GM21528 (cell line): ENCODE measurements around the gene NOTCH3.

Source experiments
- ATAC-seq: cut with Tn5 transposase; IDR thresholded peaks from one replicate; pipeline ENCODE4 v1.9.1; 2021; ENCODE audit warnings: mild to moderate bottlenecking, moderate library complexity; ENCODE audit not compliant: unreplicated experiment, low FRiP score

NOTCH3 gene

DNA sequence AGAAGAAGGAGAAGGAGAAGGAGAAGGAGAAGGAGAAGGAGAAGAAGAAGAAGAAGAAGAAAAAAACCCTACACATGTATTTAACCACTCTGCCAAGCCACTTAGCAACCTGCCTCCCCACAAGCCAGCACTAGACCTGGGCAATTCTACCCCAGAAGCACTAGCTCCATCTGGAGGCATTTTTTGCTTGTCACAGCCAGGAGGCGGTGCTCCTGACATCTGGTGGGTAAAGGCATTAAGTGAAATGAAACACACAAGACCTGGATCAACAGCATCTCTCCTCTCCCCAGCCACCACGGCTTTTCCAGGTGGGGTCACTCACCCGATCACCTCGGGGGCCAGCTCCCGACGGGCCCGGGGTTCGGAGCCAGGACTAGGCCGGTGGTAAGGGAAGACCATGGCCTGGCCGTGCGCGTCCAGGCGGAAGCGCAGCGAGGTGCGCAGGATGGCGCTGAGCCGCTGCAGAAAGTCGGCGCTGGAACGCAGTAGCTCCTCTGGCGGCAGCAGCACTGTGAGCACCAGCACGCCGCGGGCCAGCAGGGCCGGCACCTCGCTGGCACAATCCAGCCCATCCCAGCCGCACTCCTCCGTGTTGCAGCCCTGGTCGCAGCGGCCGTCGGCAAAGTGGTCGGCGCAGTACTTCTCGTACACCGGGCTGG, 26.9 kb downstream of the NOTCH3 start:
- no peak for ATAC-seq

GRCh38 chr19:15170345-15170744, 30.4 kb downstream of the NOTCH3 start:
- no peak for ATAC-seq

GRCh38 chr19:15169541-15170285, 31.1 kb downstream of the NOTCH3 start:
- no peak for ATAC-seq

DNA sequence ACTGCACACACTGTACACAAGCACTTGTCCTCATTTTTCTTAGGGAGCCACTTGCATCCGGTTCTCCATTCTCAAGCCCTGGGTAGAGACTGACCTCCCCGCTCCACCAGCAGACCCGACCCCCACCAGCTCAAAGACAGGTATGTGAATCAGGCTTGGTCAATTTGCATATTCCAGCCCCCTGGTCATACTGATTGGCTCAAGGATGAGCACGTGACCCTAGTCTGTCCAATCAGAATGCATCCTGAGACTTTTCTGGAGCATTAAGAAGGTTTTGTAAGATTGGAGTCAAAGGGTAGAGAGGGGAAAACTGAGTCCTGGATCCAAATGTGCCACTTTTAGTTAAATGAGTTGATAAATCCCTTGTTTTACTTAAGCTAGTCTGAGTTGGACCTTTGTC, 34.1 kb downstream of the NOTCH3 start:
- ATAC-seq = no peak

GRCh38 chr19:15161028-15161984, 39.5 kb downstream of the NOTCH3 start:
- ATAC-seq = no peak

DNA sequence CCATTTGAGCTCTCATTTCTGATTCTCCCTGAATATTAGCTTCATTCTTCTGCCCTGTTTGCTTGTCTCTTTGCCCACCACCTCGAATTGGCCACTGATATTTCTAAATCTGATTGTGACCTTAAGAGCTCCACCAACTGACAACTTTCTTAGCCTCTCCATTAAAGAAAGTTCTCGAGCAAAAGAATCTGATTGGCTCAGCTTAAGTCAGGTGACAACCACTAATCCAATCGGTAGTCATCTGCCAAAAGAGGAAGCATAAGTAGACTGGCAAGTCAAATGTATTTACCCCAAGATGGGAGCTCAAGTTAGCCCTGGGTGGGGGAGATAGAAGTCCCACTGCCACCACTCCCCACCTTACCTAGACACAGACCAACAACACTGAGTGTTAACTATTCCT, 41.5 kb downstream of the NOTCH3 start:
- no peak for ATAC-seq

DNA sequence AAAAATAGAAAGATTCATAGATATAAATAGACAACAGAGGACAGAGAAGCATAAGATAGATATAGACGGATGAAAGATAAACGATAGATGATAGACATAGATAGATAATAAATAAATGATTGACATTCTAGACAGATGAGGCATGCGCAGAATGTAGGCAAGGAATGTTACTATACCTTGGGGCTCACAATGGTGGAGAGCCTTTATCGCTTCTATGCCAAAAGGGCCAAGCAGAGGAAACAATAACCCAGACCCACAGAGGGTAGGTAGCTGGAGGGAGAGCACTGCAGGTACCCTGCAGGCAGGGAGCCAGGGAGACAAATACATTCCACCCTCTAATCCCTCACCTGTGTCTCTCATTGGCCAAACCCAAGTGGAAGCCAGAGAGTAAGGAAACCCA, 44.4 kb downstream of the NOTCH3 start:
- ATAC-seq = no peak

GRCh38 chr19:15155296-15155695, 45.5 kb downstream of the NOTCH3 start:
- no peak for ATAC-seq

DNA sequence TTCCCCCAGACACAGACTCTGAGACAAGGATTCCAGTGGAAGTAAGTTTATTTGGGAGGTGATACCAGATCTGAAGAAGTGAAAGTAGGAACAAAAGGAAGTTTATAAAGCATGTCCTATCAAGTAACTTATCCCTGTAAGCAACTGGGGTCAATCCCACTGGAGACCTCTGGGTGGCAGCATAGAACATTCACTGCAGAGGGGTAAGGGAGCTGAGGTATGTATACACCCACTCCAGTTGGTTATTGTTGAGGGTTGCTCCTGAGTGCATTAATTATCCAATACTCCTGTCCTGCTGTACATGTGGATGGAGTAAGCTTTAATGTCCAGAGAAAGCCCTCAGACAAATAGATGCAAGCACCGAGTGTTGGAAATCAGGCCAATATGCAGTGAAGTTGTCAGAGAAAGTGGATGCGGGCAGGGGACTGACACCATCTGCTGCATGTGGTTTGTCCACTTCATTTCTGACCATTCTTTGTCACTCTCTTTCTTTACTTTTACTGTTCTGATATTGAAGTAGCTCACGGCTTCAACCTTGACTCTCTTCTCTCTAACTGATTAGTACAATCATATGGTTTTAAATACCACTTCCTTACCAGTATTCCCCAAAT, 46.7 kb downstream of the NOTCH3 start:
- no peak for ATAC-seq

GRCh38 chr19:15149737-15150136, 51.1 kb downstream of the NOTCH3 start:
- no peak for ATAC-seq

DNA sequence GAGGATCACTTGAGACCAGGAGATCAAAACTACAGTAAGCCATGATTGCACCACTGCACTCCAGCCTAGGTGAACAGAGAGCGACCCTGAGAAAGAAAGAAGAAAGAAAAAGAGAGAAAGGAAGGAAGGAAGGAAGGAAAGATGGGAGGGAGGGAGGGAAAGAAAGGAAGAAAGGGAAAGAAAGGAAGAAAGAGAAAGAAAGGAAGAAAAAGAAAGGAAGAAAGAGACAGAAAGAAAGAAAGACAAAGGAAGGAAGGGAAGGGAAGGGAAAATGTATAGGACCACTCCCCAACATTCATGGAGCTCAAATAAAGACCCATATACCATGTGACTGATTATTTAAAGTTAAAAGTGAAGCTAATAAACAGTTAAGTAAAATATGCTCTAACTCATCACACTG, 53.7 kb downstream of the NOTCH3 start:
- ATAC-seq = no peak

DNA sequence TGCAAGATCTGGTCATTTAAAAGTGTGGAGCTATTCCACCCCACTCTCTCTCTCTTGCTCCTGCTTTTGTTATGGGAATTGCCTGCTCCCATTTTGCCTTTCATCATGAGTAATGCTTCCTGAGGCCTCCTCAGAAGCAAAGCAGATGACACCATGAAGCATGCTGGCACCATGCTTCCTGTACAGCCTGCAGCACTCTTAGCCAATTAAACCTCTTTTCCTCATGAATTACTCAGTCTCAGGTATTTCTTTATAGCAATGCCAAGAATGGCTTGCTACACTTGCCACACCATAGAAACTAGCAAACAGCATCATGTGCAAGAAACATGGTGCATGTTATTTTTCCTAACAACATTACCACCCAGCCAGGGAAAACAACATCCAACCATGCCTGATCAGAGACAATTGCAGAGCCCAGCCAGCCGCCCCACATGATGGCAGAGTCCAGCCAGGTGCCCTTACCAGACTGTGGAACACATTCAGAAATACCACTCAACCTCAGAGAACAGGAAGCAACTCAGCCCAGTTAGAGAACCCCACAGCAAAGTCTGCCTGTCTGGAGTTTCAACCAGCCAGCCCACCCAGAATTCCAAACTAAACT, 56.6 kb downstream of the NOTCH3 start:
- no peak for ATAC-seq

DNA sequence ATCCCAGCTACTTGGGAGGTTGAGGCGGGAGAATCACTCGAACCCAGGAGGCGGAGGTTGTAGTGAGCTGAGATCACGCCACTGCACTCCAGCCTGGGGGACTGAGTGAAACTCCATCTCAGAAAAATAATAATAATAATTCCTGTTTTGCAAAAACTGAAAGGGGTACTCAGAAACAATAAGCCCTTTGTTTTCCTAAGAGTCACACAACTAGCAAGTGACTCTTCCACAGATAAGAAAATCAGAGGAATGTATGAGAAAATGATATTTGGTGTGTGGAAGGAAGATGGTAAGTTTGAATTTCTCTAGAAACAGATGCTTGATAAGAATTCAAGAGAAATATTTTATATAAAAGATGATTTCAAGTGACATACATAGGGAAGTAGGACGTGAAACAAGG, 58.5 kb downstream of the NOTCH3 start:
- ATAC-seq = no peak

GRCh38 chr19:15141143-15141542, 59.7 kb downstream of the NOTCH3 start:
- ATAC-seq = no peak

DNA sequence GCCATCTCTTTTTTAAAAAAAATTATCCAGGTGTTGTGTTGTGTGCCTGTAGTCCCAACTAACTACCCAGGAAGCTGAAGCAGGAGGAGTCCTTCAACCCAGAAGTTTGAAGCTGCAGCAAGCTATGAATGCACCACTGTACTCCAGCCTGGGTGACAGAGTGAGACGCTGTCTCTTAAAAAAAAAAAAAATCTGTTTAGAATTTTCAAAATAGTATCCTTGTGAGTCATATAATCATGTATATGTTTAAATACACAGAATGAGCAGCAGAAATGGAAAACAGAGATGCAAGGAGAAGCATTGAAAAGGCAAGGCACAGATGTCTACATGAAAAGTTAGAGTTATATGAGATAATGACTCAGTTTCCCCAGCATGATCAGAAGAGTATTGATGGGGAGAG, 62.4 kb downstream of the NOTCH3 start:
- no peak for ATAC-seq

DNA sequence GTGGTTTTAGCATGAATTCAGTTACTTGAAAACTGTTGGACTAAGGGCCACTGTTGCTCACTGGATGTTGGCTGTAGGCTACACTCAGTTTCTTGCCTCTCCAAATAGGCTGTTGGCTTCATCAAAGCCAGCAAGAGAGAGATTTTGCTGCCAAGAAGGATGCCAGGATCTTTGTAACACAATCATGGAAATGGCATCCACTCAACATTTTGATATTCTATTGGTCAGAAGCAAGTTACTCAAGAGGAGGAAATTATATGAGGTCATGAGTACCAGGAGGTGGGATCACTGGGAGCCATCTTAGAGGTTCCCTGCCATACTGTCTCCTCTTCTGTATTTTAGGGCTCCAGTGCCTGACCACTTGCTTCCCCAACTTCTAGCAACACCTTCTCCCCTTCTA, 63.0 kb downstream of the NOTCH3 start:
- ATAC-seq = no peak

DNA sequence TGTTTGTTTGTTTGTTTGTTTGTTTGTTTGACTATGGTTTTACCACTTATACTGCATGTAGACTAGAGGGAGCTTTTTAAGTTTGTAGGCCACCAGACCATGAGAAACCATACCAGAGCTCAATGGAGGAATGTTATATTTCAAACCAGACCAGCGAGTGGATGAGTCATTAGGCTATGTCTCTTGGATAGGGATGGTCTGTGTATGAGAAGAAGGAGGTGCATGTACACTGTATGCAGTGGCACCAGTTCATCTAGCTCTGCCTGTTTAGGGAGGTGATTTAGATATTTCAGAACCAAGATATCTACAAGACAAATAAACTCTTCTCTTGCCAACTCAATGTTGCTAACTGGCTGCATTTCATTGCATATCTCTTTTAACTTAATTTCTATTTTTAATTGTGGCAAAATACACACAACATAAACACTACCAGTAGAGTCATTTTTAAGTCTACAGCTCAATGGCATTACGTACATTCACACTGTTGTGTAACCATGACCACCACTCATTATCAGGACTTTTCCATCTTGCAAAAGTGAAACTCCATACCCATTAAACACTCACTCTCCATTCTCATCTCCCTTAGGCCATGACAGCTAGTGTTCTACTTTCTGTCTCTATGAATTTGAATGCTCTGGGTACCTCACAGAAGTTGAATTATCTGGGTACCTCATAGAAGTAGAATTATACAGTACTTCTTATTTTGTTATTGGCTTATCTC, 64.4 kb downstream of the NOTCH3 start:
- ATAC-seq = no peak

- no peak for ATAC-seq
Observed at GRCh38 chr19:15129856-15130585, 70.8 kb downstream of the NOTCH3 start.

- no peak for ATAC-seq
Observed at GRCh38 chr19:15128162-15128770, 72.5 kb downstream of the NOTCH3 start.
